ENCODE measurements around the gene TRIP4. TPM values are rescaled to one million over a fixed set of nuclear protein-coding genes. Genes with fewer than 3 reads are reported as not detected.

Gene TRIP4
- total RNA-seq, 1 experiment from 2014 or later = 21.7 TPM

DNA sequence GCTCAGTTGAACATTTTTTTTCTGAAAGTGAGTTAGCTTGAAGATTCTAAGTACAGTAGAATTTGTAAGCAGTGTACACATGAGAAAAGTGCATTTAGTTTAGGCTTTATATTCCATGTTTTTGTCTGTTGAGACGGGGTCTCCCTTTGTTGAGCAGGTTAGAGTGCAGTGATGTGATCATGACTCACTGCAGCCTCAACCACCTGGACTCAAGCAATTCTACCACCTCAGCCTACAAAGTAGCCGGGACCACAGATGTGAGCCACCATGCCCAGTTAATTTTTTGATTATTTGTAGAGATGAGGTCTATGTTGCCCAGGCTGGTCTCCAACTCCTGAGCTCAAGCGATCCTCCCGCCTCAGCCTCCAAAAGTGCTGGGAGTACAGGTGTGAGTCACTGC lies 26.4 kb upstream of the TRIP4 start:
- no peak overlapping the region for H2BK12ac ChIP-seq (ENCODE audit: insufficient read length, low read depth, low read length)
- Mint-ChIP-seq H3K27me3 (ENCODE audit: low read depth) (no peaks in the 10 kb centered on the region), H3K27ac (peak overlapping the region in 1 of 3 experiments; percentile 57; a peak in 2 of 7 replicates), H3K36me3 (ENCODE audit: insufficient read depth in 1 of 3, low read depth in 3 of 3) (peaks cover 12 to 35% (median 22%) of the 10 kb centered on the region in 3 experiments; a peak in 5 of 7 replicates), H3K4me1 (peaks cover 4 to 5% of the 10 kb centered on the region in 2 experiments), H3K9me3 (no peaks in the 10 kb centered on the region), H3K4me3 (no peak overlapping the region)
- H2BK120ac ChIP-seq (ENCODE audit: low read depth, low read length, poor library complexity, severe bottlenecking) = no peak overlapping the region
- H4K5ac ChIP-seq (ENCODE audit: insufficient read length, low read depth, low read length) = no peak overlapping the region
- no peak overlapping the region for H3K23ac ChIP-seq (ENCODE audit: insufficient read length, low read depth, low read length)
- no peaks in the 10 kb centered on the region for H3K4me1 ChIP-seq (ENCODE audit: insufficient read depth, low read length)
- no peak overlapping the region for H3K14ac ChIP-seq (ENCODE audit: insufficient read depth, low read length)
- H3K18ac ChIP-seq (ENCODE audit: insufficient read length, low read depth, low read length) = no peak overlapping the region
- no peak overlapping the region for H2BK5ac ChIP-seq (ENCODE audit: insufficient read length, low read length)
- TF ChIP-seq, protein P1, sequence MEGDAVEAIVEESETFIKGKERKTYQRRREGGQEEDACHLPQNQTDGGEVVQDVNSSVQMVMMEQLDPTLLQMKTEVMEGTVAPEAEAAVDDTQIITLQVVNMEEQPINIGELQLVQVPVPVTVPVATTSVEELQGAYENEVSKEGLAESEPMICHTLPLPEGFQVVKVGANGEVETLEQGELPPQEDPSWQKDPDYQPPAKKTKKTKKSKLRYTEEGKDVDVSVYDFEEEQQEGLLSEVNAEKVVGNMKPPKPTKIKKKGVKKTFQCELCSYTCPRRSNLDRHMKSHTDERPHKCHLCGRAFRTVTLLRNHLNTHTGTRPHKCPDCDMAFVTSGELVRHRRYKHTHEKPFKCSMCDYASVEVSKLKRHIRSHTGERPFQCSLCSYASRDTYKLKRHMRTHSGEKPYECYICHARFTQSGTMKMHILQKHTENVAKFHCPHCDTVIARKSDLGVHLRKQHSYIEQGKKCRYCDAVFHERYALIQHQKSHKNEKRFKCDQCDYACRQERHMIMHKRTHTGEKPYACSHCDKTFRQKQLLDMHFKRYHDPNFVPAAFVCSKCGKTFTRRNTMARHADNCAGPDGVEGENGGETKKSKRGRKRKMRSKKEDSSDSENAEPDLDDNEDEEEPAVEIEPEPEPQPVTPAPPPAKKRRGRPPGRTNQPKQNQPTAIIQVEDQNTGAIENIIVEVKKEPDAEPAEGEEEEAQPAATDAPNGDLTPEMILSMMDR (conservative IDR thresholded peaks at IDR 0.05) = no peak
- WGBS (ENCODE audit: extremely low coverage, insufficient read length, low lambda C conversion rate) = no CpG with 5 or more reads among the region's 4 CpGs
- H3K56ac ChIP-seq (ENCODE audit: insufficient read length, low read depth, low read length) = no peak overlapping the region
- H3K4ac ChIP-seq (ENCODE audit: low read depth, low read length) = no peak overlapping the region
- no peak overlapping the region for H3T11ph ChIP-seq (ENCODE audit: low read length)
- no peak overlapping the region for H4K91ac ChIP-seq (ENCODE audit: insufficient read length, low read depth, low read length)
- no peaks in the 10 kb centered on the region for H3K9me3 ChIP-seq (ENCODE audit: control insufficient read depth, low read depth, low read length)
- no peak for DNase-seq
- H3K4me2 ChIP-seq (ENCODE audit: insufficient read depth, insufficient read length, low read length) = no peak overlapping the region
- H3K79me1 ChIP-seq (ENCODE audit: insufficient read depth, low read depth, low read length, poor library complexity, severe bottlenecking) = no peaks in the 10 kb centered on the region
- no peak overlapping the region for H2AFZ ChIP-seq (ENCODE audit: low read length)
- H3K9ac ChIP-seq (ENCODE audit: extremely low read depth, insufficient read length, low read length) = no peak overlapping the region
- H2BK15ac ChIP-seq (ENCODE audit: low read depth, low read length) = no peak overlapping the region
- H3K27me3 ChIP-seq (ENCODE audit: insufficient read depth, low read length) = no peaks in the 10 kb centered on the region
- no peak overlapping the region for H4K8ac ChIP-seq (replicated peaks; ENCODE audit: insufficient read length, low read depth, low read length)
- no peaks in the 10 kb centered on the region for H4K20me1 ChIP-seq (ENCODE audit: control insufficient read depth, insufficient read depth, insufficient read length)
- H3K79me2 ChIP-seq (ENCODE audit: insufficient read depth, low read length) = no peaks in the 10 kb centered on the region
- H3K23me2 ChIP-seq (ENCODE audit: insufficient read length, low read depth, low read length, poor library complexity, severe bottlenecking) = no peaks in the 10 kb centered on the region
- no peak overlapping the region for H2AK5ac ChIP-seq (ENCODE audit: insufficient read length, low read length)
- H2BK20ac ChIP-seq (ENCODE audit: low read depth, low read length, poor library complexity, severe bottlenecking) = no peak overlapping the region
- no peak overlapping the region for H3K27ac ChIP-seq (ENCODE audit: insufficient read length, low read depth, low read length)
